Heart right ventricle (tissue), 16 donors: Measurements from ENCODE around the gene LRP1. TPM values are rescaled to one million over a fixed set of nuclear protein-coding genes. Genes with fewer than 3 reads are reported as not detected.

ENCODE experiments used
- ATAC-seq, 8 donors: fragments of 200-7000 bp; cut with Tn5 transposase; one replicate each; pipeline ENCODE4 v1.9.1; 2020; ENCODE audit warnings: mild to moderate bottlenecking in 8 of 8, moderate library complexity in 8 of 8, moderate number of reproducible peaks in 1 of 8
- DNase-seq, 2 donors: peaks; one replicate each; pipeline ENCODE4 v3.0.0-alpha.2; 2020
- H3K27ac ChIP-seq, 10 donors: fragments of 200-600 bp; sonication (generic) in 2 of 10; one replicate each; pipeline versions ENCODE4 v1.5.0 to v1.8.0; 2020 to 2022; ENCODE audit warnings: mild to moderate bottlenecking in 3 of 10
- H3K27me3 ChIP-seq, 7 donors: fragments of 200-600 bp; one replicate each; pipeline ENCODE4 v1.8.0; 2021 to 2022; ENCODE audit warnings: mild to moderate bottlenecking in 2 of 7
- H3K36me3 ChIP-seq, 9 donors: fragments of 200-600 bp; sonication (generic) in 1 of 9; one replicate each; pipeline versions ENCODE4 v1.5.0 to v1.8.0; 2020 to 2022; ENCODE audit warnings: mild to moderate bottlenecking in 2 of 9
- H3K4me1 ChIP-seq, 9 donors: fragments of 200-600 bp; sonication (generic) in 1 of 9; one replicate each; pipeline versions ENCODE4 v1.5.0 to v1.8.0; 2020 to 2022; ENCODE audit warnings: mild to moderate bottlenecking in 4 of 9
- H3K4me3 ChIP-seq, 10 donors: fragments of 200-600 bp; sonication (generic) in 2 of 10; one replicate each; pipeline versions ENCODE4 v1.5.0 to v1.8.0; 2020 to 2022; ENCODE audit warnings: mild to moderate bottlenecking in 7 of 10, moderate library complexity in 2 of 10
- H3K9me3 ChIP-seq, 11 donors: fragments of 200-600 bp in 10 of 11; sonication (generic) in 2 of 11; one replicate each; pipeline versions ENCODE4 v1.5.0 to v1.8.0; 2013 to 2022; ENCODE audit warnings: mild to moderate bottlenecking in 2 of 11, control low read depth in 1 of 11, moderate library complexity in 1 of 11
- CTCF ChIP-seq, 9 donors: fragments of 200-600 bp; sonication (generic) in 2 of 9; IDR thresholded peaks; one replicate each; pipeline versions ENCODE4 v1.5.0 to v1.8.0; 2021 to 2022; ENCODE audit warnings: antibody characterized with exemption in 9 of 9, mild to moderate bottlenecking in 5 of 9, moderate library complexity in 1 of 9
- WGBS, 2 donors: extraction: QIAGEN DNeasy Blood & Tissue Kit; methylation state at CpG; one replicate each; pipeline ENCODE4 v1.1.7; 2013; ENCODE audit warnings: inconsistent platforms in 1 of 2; 5-methylcytosine and 5-hydroxymethylcytosine counted together
- intact Hi-C, 10 donors: fragments of 100-400 bp; cut with DNase I; formaldehyde crosslinking; loops; one replicate each; pipeline versions ENCODE4 v1.11.1 to v1.14.2; 2022
- polyA plus RNA-seq, 2 donors: library from polyadenylated mRNA; stranded (reverse); fragments of 200-250 nt; gene quantifications; one replicate each; pipeline ENCODE4 v1.2.3, GENCODE V29; 2013
- total RNA-seq, 10 donors: library from RNA; stranded (reverse); fragmentation: NEBNext Ultra II Directional in 3 of 10; extraction: Animal tissue kit (Norgen Biotek cat#: 25700) in 3 of 10; gene quantifications; one replicate each; pipeline versions ENCODE4 v1.2.1 to v1.2.4, GENCODE V29; 2021 to 2023
- donor health status: Arrhythmogenic right ventricular cardiomyopathy.
- donor health status: ischemic (EF 13 %, LVEDD 7.1; RV severe dilation, severe dysfunction).
- donor health status: healthy with polysubstance abuse.
- donor health status: DM: no; HTN: yes; CAD: no.
- donor health status: DM: no; HTN: no; CAD: no.
- donor health status: ischemic (EF 25% LVEDD 6.9; RV normal size, moderate dysfunction).
- donor health status: ischemic (EF 25% LVEDD 5.7; RV mildly dilated, moderate dysfunction).
- donor health status: healthy.
- donor health status: DM: yes; HTN: yes; CAD: no.
- donor health status: Ischemic cardiomyopathy.
- donor health status: ischemic (EF 35%, LVEDD 5.7; RV mildly dilated, moderate dysfunction).
- donor health status: nonischemic (EF 11% LVEDD 7.7; RV severe dilation, severe dysfunction).
- donor health status: DM: yes; HTN: yes; CAD: no.
- donor health status: PGD.
- donor health status: ischemic (EF 29% LVEDD 5.4; RV normal size, mild dysfunction).
- donor health status: nonischemic (EF 23%, LVEDD 6.1; RV moderate dilation, normal function).

LRP1 gene
- total and polyA plus RNA-seq, 12 donors, result 46.3 to 259 (median 69.3) TPM

GRCh38 chr12:57104292-57104910, 23.9 kb upstream of the LRP1 start:
- Histone ChIP-seq H3K4me3 (no peak overlapping the region), H3K36me3 (peaks cover 0 to 99% (median 31%) of the 10 kb centered on the region in 9 donors), H3K4me1 (peaks cover 0 to 32% (median 16%) of the 10 kb centered on the region in 9 donors), H3K9me3 (no peaks in the 10 kb centered on the region), H3K27ac (no peak overlapping the region), H3K27me3 (no peaks in the 10 kb centered on the region)
- intact Hi-C loops, result no loop called here
- ATAC-seq (no peak), DNase-seq (no peak)
- no peak for TF ChIP-seq CTCF (IDR thresholded peaks at IDR 0.05)
- 96 to 97% methylated on average over 12 of the region's 12 CpGs for WGBS, 2 donors

GRCh38 chr12:57105011-57105753, 23.1 kb upstream of the LRP1 start:
- Histone ChIP-seq H3K36me3 (peaks cover 0 to 91% (median 28%) of the 10 kb centered on the region in 9 donors), H3K9me3 (no peaks in the 10 kb centered on the region), H3K27me3 (no peaks in the 10 kb centered on the region), H3K27ac (no peak overlapping the region), H3K4me3 (no peak overlapping the region), H3K4me1 (peaks cover 0 to 38% (median 24%) of the 10 kb centered on the region in 9 donors)
- DNase-seq (no peak), ATAC-seq (no peak)
- 94 to 95% methylated on average over 14 of the region's 14 CpGs for WGBS, 2 donors
- intact Hi-C loops, result no loop called here
- no peak for TF ChIP-seq CTCF (IDR thresholded peaks at IDR 0.05)

GRCh38 chr12:57106021-57106708, 22.1 kb upstream of the LRP1 start:
- DNase-seq (no peak), ATAC-seq (no peak)
- Histone ChIP-seq H3K9me3 (no peaks in the 10 kb centered on the region), H3K27me3 (no peaks in the 10 kb centered on the region), H3K27ac (no peak overlapping the region), H3K4me3 (no peak overlapping the region), H3K4me1 (peaks cover 0 to 37% (median 25%) of the 10 kb centered on the region in 9 donors), H3K36me3 (peaks cover 0 to 81% (median 28%) of the 10 kb centered on the region in 9 donors)
- WGBS, 2 donors, result 59 to 61% methylated on average over 9 of the region's 9 CpGs
- intact Hi-C loops, result no loop called here
- no peak for TF ChIP-seq CTCF (IDR thresholded peaks at IDR 0.05)

DNA sequence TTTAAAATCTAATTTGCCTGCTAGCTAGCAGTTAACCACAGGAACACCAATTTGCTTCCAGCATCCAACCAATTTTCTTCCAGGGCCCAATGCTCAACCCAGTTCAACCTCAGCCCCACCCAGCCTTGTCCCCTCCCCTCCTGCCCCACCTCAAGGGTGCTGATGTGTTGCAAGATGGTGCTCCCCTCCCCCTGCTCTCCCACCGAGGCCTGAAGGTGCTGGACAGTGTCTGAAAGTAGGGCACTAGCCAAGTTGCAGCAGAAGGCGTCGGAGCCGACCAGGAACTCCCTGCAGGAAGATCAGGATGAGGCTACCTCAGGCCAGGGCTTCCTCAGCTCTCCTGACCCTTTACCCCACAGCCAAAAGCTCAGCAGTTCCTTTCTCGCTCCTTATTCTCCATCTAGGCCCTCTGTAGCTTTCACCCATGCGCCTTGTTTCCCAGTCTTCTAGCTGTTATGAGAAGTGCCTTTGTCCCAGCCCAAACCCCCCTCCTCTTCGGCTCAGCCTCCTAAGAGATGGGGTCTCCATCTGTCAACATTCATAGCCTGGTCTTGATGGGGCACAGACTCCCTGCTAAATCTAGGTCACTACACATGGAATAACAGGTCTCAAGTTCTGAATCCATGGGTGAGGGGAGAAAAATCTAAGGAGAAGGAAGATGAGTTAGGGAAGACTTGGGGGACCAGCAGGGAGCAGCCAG, 20.7 kb upstream of the LRP1 start:
- H3K4me1 ChIP-seq, result peaks cover 0 to 44% (median 31%) of the 10 kb centered on the region in 9 donors
- H3K9me3 ChIP-seq, result no peaks in the 10 kb centered on the region
- H3K27ac ChIP-seq, result no peak overlapping the region
- ATAC-seq (no peak), DNase-seq (no peak)
- WGBS, 2 donors, result 55 to 59% methylated on average over 7 of the region's 7 CpGs
- no peaks in the 10 kb centered on the region for H3K27me3 ChIP-seq
- H3K4me3 ChIP-seq, result no peak overlapping the region
- H3K36me3 ChIP-seq, result peaks cover 0 to 67% (median 28%) of the 10 kb centered on the region in 9 donors
- TF ChIP-seq CTCF (IDR thresholded peaks at IDR 0.05), result no peak
- intact Hi-C loops, result loop anchor here in 1 of 10 donors (2.0 kb wide), 1 partner anchor 15 kb away; no protein-coding TSS in a partner anchor
